Measurements from ENCODE around the gene TRIM41.

GRCh38 chr5:181173420-181174342 is 49.4 kb upstream of the TRIM41 start:
- TF ChIP-seq ZBTB7A (CRISPR knock-in tag; IDR thresholded peaks at IDR 0.05) (no peak), CTCF (CRISPR knock-in tag; IDR thresholded peaks at IDR 0.05) (no peak), ZNF589 (CRISPR knock-in tag; conservative IDR thresholded peaks at IDR 0.05) (no peak), TOE1 (CRISPR knock-in tag; IDR thresholded peaks at IDR 0.05) (no peak), FOXK1 (CRISPR knock-in tag; IDR thresholded peaks at IDR 0.05; ENCODE audit: borderline replicate concordance, low read depth) (no peak), CHD4 (IDR thresholded peaks at IDR 0.05; ENCODE audit: borderline replicate concordance, low read length) (peak; percentile 62; the same call in 1 of the 2 replicates), PPARG (CRISPR knock-in tag; conservative IDR thresholded peaks at IDR 0.05) (no peak), NFIC (IDR thresholded peaks at IDR 0.05; ENCODE audit: low read length) (no peak), POLR2AphosphoS5 (IDR thresholded peaks at IDR 0.05; ENCODE audit: low read depth, low read length) (no peak)
